K562 (cell line): ENCODE measurements around the gene INCA1. TPM values are rescaled to one million over a fixed set of nuclear protein-coding genes. Genes with fewer than 3 reads are reported as not detected.
A peak's percentile ranks its signal among the peaks of the same experiment; 100 is the strongest.

Source experiments
- CTCFL ChIP-seq: IDR thresholded peaks from 2 replicates; pipeline ENCODE4 v1.6.1; 2011; ENCODE audit warnings: borderline replicate concordance, low read depth, mild to moderate bottlenecking, moderate library complexity, low read length; ENCODE audit not compliant: insufficient read depth, poor library complexity, severe bottlenecking
- DEAF1 ChIP-seq: fragments of 450-650 bp; formaldehyde crosslinking; IDR thresholded peaks from 2 replicates; pipeline ENCODE4 v1.4.0; 2020; ENCODE audit warnings: mild to moderate bottlenecking, moderate library complexity
- E2F6 ChIP-seq, 2 experiments: IDR thresholded peaks; 2 replicates each; pipeline ENCODE4 v1.6.1; 2011; ENCODE audit warnings: borderline replicate concordance in 1 of 2, control low read depth in 1 of 2, low read depth in 1 of 2, low read length in 1 of 2, mild to moderate bottlenecking in 1 of 2, mixed read lengths in 1 of 2, moderate library complexity in 1 of 2; ENCODE audit not compliant: insufficient read depth in 1 of 2, insufficient read length in 1 of 2, poor library complexity in 1 of 2, severe bottlenecking in 1 of 2; ENCODE audit errors: extremely low read depth in 1 of 2
- HMGXB4 ChIP-seq: sonication (generic); formaldehyde crosslinking; IDR thresholded peaks from 2 replicates; pipeline ENCODE4 v1.8.1; 2023; ENCODE audit warnings: mild to moderate bottlenecking, missing genetic modification reagents
- KAT2B ChIP-seq: IDR thresholded peaks from one replicate; pipeline ENCODE4 v1.6.1; 2012; ENCODE audit warnings: low read depth, mild to moderate bottlenecking, control low read depth, inconsistent platforms, low read length, moderate library complexity
- NFE2 ChIP-seq: IDR thresholded peaks from 2 replicates; pipeline ENCODE4 v1.6.1; 2014; ENCODE audit warnings: antibody characterized with exemption, low read depth
- NR2C1 ChIP-seq, 2 experiments: fragments of 450-650 bp; IDR thresholded peaks; 2 replicates each; pipeline ENCODE4 v1.6.1; 2017; ENCODE audit warnings: mild to moderate bottlenecking in 2 of 2, antibody characterized with exemption in 1 of 2, inconsistent platforms in 1 of 2, missing compliant biosample characterization in 1 of 2, missing genetic modification characterization in 1 of 2
- TRIM24 ChIP-seq, 2 experiments: fragments of 450-650 bp; IDR thresholded peaks; 2 replicates each; pipeline ENCODE4 v1.6.1; 2016
- ZNF407 ChIP-seq: fragments of 450-650 bp; IDR thresholded peaks from 2 replicates; pipeline ENCODE4 v1.6.1; 2016; ENCODE audit warnings: low read depth
- ZNF445 ChIP-seq: fragments of 250-450 bp; sonication (Bioruptor Pico); IDR thresholded peaks from 2 replicates; pipeline ENCODE4 v1.4.0; 2020; ENCODE audit warnings: low read depth, mild to moderate bottlenecking, moderate library complexity
- polyA plus RNA-seq, 8 experiments: library from polyadenylated mRNA; depleted of rRNA in 4 of 8; stranded (reverse) in 5 of 8; unstranded in 3 of 8; fragments of >200 nt; fragmentation: Nextera tagmentation in 2 of 8; fragmentation: Illumina TruSeq in 1 of 8; extraction: Ambion mirVana in 2 of 8; extraction: Trizol in 1 of 8; gene quantifications; 2 replicates each; pipeline versions ENCODE4 v1.2.1 to v1.2.3, GENCODE V29; 2011 to 2014; ENCODE audit warnings: inconsistent platforms in 1 of 8, missing spikeins in 1 of 8
- total RNA-seq, 7 experiments: library from RNA; depleted of rRNA in 6 of 7; stranded (reverse); fragments of >200 nt in 6 of 7; fragmentation: Illumina TruSeq in 2 of 7; extraction: Trizol in 2 of 7; gene quantifications; 2 replicates each; pipeline versions ENCODE4 v1.2.1 to v1.2.3, GENCODE V29; 2011 to 2021; ENCODE audit warnings: low replicate concordance in 1 of 7

Gene INCA1
- total and polyA plus RNA-seq, 9 of the 15 experiments (the other 6 are each of a cell fraction or from before 2014, with no cell fraction given): 0.08 to 0.50 (median 0.13) TPM; not detected in 4

GRCh38 chr17:4945176-4945943 is 52.0 kb downstream of the INCA1 start (continued):
- TF ChIP-seq NR2C1 (IDR thresholded peaks at IDR 0.05) (no peak), NR2C1 (tag; IDR thresholded peaks at IDR 0.05) (no peak), ZNF445 (CRISPR knock-in tag) (no peak), KAT2B (no peak), DEAF1 (no peak), TRIM24 (IDR thresholded peaks at IDR 0.05) (no peak), HMGXB4 (CRISPR knock-in tag) (no peak), CTCFL (no peak), ZNF407 (no peak), E2F6 (IDR thresholded peaks at IDR 0.05; ENCODE audit: borderline replicate concordance in 1 of 2, extremely low read depth in 1 of 2, insufficient read depth in 1 of 2, insufficient read length in 1 of 2, low read depth in 1 of 2, low read length in 1 of 2, poor library complexity in 1 of 2, severe bottlenecking in 1 of 2) (no peak), NFE2 (peak; percentile 48)
